HG03064 (cell line): ENCODE results near the gene ZBTB20.
A peak's percentile ranks its signal among the peaks of the same experiment; 100 is the strongest.

Experiments used
- ATAC-seq: cut with Tn5 transposase; IDR thresholded peaks from one replicate; pipeline ENCODE4 v1.9.1; 2021; ENCODE audit warnings: low read depth; ENCODE audit not compliant: unreplicated experiment

ZBTB20 gene

DNA sequence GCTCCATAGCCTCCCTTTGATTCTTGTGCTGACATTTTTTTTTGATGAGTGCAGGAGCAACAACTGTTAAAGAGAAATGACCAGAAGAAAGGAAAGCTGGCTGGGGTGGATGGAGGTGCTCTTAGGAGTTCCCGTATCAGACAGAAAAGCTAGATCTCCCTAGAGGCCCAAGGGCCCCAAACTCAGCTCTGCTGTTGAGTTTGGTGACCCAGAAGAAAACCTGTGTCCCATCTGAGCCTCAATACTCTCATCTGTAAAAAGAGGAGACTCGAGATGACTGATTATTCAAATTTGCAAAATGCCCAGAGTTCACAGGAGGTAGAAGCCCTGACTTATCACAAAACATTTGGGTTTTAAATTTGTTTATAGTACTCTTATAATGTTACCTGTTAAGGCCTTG, 710.9 kb downstream of the ZBTB20 start:
- no peak for ATAC-seq

GRCh38 chr3:114435386-114436115, 711.5 kb downstream of the ZBTB20 start:
- ATAC-seq, result no peak

DNA sequence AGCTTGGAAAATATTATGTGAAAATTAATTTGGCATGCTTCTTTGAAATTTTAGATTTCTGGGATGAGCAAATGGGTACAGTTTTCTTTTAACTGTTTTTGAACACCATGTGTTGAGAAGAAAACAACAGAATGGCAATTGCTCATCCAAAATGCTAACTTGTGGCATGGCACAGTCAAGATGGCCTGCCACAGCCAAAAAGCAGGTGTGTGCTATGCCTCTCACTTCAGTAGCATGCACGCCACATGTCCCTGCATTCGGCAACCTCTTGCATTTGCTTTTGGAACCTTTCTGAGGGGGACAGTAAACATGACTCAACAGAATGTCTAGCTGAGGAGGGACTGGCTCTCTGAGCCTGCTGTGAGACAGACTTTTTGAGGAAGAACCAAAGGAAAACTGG, 714.8 kb downstream of the ZBTB20 start:
- ATAC-seq, result no peak

DNA sequence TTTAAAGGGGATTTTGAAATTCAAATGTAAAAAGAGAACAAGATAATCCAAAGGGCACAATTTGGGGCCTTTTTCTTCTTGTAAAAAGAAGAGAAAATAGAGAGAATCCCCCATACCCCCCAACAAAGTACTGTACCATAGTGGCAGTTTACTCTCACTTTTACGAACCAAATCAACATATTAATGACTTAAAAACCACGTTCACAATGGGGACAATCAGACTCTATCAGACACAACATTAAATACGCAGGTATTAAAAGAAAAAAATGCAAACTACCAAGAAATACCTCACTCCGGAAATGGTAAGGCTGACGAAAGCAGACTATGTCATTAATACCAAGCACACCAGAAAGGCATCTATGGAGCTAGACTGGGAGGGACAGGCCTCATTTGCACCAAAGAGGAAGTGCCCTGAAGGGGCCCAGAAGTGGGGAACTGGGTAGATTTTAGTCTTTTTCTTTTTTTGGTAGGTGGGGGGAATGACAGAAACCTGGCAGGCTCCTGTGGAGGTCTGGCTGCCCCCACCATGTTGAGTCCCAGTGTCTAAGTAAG, 719.0 kb downstream of the ZBTB20 start:
- ATAC-seq, result no peak

DNA sequence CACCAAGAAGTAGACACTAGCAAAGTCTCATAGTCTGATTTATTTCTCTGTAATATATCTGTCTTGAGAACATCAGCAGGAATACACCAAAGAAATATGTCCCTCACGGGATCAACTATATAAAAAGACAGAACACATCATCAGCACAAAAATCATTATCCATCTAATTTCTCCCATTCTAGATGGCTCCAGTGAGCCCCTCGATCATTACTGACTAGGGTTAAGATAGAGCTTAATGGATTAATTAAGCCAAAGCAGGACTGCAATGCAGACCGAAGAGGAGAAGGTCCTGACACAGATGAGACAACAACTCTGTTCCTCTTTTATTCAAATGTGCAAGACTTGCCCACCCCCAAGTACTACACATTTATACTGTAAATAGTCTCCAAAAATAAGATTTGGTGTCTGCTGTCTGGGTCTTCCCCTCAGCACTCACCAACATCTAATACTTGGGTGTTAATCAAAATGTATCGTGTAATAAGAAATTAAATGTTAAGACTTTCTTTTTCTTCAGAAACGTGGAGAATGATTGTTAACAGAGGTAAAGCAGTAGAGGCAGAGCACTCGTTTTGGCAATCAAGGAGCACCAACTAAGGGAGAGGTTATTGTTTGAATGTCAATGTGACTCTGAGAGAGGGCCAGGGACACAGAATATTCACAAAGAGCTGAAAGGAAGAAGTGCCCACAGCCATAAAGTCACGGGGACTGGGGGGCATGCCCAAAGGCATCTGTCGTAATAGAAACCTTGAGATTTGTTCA, 719.6 kb downstream of the ZBTB20 start:
- ATAC-seq, result no peak

- ATAC-seq, result no peak
Observed at GRCh38 chr3:114424337-114424736, 722.8 kb downstream of the ZBTB20 start.

- no peak for ATAC-seq
Observed at GRCh38 chr3:114421204-114421603, 725.9 kb downstream of the ZBTB20 start.

GRCh38 chr3:114420072-114420471, 727.0 kb downstream of the ZBTB20 start:
- ATAC-seq, result no peak

DNA sequence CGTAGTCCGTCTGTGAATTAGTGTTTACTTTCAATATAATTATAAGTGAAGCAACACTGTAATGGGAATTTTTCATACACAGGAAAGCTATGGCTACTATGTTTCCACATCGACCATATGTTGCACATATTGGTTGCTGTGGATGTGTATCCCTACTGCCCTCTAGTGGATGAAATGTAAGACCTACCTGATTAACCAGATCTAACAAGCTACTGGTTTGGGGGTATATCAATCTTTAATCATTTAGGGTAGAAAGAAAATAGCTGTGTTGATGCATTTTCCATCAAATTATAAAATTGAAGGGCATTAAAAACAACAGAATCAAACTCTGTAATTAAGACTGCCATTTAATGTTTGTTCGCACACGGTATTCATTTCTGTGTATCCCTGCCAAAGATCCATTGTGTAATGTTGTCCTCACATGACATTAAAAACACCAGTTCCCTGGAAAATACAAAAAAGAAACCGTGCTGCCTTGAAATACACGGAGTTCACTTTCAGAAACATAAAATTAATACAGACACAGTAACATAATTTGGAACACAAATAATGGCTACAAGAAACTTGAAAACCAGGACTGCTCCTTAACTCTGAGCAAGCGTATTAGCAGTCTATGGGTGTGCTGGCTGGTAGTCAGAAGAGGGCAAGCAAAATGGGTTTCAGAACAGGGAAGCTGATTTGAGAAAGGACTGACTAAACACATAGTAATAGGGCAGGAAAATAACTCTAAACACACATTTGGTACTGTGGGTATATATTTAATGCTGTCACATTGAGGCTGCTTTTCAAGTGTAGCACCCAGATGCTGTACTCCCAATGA, 728.2 kb downstream of the ZBTB20 start:
- peak; percentile 70 for ATAC-seq

- peak; percentile 73 for ATAC-seq
Observed at GRCh38 chr3:114418107-114418506, 729.0 kb downstream of the ZBTB20 start.

- no peak for ATAC-seq
Observed at GRCh38 chr3:114417675-114418074, 729.4 kb downstream of the ZBTB20 start.

DNA sequence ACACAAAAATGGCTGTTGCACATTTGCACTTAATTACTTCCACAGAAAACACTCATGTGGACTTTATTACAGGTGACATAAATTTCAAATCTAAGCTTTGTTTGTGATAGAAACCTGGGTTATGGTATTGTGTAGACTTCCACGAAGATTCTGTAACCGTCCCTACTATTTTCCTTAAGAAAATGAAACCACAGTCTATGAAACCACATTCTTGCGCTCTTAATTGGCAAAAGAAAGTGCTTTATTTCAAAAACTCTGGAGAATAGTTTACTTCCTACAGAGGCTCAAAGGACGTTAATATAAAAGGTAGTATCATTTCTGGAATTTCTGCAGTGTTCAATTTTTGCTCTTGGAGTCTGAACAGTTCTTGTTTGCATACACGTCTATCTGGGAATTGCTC, 729.8 kb downstream of the ZBTB20 start:
- no peak for ATAC-seq

GRCh38 chr3:114411811-114412803, 735.0 kb downstream of the ZBTB20 start:
- ATAC-seq, result no peak

DNA sequence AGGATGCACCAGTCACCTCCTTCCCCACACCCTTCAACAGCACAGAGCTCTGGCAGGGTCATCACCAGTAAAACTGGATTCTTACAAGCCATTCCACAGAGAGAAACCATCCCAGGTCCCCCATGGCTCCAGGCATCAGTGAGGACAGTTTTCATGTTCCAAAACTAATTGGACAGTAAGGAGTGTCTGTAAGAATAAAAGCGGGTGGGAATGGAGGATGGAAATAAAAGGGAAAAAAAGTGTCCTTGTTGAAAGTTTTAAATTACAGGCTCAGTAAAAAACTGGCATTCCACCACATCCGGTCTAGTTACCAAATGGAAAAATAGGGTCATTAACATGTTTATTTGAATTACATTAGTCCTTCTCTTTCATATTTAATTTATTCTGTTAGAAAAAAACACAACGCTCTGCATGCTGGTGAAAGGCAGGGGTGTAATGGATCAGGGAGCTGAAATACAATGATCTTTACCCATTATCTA, 735.9 kb downstream of the ZBTB20 start:
- no peak for ATAC-seq

DNA sequence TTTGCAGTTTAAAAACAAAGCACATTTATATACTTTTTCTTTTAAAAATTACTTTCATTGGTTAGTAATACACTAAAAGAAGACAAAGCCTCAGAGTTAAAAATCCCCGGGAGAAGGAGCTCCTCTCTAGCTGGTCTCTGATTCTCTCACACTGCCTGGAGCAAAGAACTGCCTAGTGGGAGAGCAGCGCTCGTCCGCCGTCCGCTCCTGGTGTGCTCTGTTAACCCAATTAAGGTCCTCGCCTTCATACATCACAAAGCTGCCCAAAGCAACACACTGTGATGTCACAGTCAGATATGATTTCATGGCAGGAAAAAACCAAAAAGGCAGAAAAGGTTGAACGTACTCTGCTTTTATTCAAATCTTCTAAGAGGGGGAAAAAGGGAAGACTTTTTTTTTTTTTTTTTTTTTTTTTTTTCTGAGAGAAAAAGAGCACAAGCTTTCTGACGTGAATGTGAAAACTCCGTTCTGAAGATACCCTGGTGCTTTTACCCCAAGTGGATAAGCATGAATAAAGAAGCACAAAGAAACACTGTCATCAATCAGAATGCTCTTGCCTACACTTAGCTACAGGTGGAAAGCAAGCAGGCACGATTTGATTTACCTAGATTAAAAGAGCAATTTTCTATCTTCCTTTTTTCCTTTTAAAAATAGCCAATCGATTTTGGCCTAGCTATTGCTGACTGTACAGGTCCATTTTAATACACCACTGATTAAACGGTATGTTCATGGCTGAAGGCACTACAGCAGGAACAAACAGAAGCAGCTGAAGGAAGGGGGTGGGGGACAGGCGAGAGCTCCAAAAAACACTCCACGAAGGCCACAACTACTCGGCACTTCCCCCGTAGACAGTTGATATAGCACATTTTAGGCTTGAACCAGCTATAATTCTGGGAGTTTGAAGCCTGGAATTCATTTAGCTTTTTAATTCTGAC, 738.1 kb downstream of the ZBTB20 start:
- no peak for ATAC-seq

DNA sequence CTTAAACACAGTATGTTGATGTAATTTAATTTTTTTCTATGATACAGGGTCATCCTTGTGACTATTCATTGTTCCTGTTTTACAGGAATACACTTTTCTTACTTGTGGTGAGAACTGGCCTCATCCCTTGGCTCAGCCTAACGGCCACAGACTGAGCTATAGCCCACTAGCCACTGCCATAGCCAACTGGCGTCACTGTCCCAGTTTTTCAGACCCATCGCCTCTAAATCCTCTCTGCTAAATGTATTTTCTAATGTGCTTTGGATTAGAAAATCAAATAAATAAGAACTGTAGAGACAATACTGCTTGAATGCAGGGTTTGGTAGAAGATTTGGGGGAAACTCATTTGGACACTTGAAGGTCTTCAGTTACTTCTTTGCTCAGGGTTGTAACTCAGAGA, 740.2 kb downstream of the ZBTB20 start:
- no peak for ATAC-seq

DNA sequence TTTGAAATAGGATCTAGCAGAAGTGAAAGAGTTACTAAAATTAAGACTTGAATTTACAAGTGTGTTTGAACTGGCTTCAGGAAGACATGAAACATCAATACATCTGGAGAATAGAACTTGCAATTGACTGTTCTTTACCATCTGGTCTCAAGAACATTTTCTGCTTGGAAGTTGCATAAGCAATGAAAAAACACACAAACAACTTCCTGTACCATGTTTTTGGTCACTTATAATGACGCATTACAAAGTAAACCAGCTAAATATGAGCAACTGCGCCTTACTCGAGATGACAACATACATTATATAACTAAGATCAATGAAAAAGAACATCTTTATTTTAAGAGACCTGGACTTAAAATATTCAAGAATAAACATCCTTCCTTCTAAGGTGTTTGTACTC, 740.8 kb downstream of the ZBTB20 start:
- no peak for ATAC-seq

GRCh38 chr3:114405202-114405990, 741.7 kb downstream of the ZBTB20 start:
- no peak for ATAC-seq
